ENCODE measurements around the gene PRKCH.
A peak's percentile ranks its signal among the peaks of the same experiment; 100 is the strongest.
"Not testable (repeated sequence)": the region's sequence is repeated elsewhere in the genome, so short reads cannot be mapped to it uniquely, and the experiment has no call there.

Gene PRKCH

DNA sequence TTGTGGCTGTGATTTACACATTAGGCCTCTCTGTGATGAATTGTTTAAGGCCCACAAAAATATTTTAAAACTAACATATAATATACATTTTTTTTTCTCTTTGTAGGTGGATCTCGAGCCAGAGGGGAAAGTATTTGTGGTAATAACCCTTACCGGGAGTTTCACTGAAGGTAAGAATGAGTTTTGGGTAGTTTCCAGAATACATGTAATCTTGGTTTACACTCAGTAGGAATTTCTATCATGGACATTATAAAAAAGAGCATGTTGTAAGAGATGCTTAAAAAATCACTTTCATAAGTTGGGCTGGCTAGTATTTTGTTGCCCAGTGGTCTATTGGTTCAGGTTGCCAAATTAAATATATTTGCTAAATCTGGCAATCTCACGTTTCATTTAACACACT lies 69.7 kb downstream of the PRKCH start:
- DNase-seq (ENCODE audit: low read depth, low spot score), result no peak

DNA sequence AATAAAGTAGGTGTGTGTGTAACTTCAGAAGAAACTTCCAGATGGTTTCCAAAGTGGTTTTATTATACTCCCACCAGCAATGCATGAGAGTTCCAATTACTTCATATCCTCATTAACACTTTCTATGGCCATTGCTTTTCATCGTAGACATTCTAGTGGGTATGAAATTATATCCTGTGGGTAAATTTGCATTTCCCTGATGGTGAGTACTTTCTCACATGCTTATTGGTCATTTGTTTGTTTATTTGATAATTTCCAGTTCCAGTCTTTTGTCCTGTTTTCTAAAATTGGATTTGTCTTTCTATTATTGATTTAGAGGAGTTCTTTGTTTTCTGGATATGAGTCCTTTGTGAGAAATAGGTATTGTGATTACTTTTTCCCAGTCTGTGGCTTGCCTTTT lies 70.9 kb downstream of the PRKCH start:
- DNase-seq (ENCODE audit: low read depth, low spot score), result no peak

- DNase-seq (ENCODE audit: low read depth, low spot score), result no peak
Measured at GRCh38 chr14:61394542-61394941, 73.2 kb downstream of the PRKCH start.

DNA sequence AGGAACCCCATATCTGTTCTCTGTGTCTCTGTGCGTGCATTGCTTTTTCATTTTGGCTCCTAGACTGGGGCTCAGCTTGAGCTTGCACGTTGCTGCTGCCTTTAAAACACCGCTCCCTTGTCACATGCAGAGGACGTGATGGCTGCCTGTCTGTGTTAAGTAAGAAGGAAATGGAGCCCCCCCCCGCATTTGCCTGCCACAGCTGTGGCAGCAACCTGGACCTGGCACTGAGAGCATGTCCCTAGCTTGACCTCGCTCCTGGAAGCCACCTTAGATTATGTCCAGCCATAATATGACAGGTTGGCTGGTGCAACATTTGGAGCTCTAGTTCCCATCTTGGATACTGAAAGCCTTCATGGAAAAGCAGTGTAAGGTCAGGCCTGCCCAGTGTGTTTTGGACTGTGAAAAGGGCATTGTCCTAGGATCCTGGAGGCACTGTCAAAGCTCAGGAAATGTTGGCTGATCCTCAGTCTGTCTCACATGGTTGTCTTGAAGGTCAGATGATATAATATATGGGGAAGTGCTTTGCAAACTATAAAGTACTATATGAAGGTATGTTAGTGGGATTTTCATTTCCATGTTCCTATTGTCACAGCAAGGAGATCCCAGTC lies 73.8 kb downstream of the PRKCH start:
- DNase-seq (ENCODE audit: low read depth, low spot score), result no peak

GRCh38 chr14:61396279-61396678 lies 74.9 kb downstream of the PRKCH start:
- DNase-seq (ENCODE audit: low read depth, low spot score), result no peak

DNA sequence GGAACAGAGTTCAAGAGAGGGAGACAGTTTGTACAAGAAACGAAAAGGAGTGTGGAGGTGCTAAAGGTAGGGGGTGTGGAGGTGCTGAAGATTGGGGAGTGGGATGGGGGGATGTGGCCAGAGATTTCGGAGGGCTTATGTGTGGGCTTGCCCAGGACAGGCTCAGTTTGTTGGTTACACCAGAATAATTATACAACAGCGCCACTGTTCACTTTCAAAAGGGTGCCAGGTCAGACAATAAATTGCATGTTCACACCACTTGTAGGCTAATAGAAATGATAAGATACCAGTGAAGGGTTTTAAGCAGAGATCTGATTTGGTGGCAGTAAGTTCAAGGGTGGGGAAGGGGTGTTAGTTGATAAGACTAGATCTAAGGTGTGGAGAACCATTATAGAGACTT lies 75.3 kb downstream of the PRKCH start:
- no peak for DNase-seq (ENCODE audit: low read depth, low spot score)

DNA sequence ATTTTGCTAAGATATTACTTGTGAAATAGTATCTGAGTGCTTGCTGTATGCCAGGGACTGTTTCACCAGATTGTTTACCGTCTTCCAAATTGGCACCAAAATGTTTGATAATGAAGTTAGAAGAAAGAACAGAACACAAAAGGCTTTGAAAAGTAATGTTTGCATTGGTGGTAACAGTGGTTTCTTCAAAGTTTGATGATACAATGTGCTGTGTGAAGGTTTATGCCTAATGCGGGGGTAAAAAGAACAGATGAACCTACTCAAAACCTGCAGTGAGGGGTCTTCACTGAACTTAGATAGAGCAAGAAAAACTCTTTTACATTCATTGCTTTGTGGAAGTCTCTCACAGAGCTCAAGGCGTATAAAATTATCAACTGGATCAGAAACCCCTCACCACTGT lies 76.2 kb downstream of the PRKCH start:
- no peak for DNase-seq (ENCODE audit: low read depth, low spot score)

DNA sequence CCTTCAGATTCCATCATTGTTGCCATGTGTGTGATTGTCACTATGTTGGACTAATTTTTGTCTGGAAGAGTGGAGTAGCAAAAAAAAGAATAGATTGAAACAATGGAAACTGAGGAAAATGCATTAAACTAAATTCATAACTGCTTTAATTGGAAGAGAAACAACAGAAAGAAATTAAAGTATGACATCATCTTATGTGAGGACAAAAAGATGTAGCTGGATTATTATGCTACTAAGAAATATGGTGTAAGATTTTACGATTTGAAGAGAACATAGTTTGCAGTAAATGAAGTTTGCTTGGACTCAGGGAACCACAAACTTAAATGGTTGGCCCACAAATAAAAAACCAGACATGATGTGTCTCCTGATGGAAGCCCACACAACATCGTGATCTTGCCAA lies 76.8 kb downstream of the PRKCH start:
- no peak for DNase-seq (ENCODE audit: low read depth, low spot score)

- no peak for DNase-seq (ENCODE audit: low read depth, low spot score)
Measured at GRCh38 chr14:61399365-61399764, 78.0 kb downstream of the PRKCH start.

DNA sequence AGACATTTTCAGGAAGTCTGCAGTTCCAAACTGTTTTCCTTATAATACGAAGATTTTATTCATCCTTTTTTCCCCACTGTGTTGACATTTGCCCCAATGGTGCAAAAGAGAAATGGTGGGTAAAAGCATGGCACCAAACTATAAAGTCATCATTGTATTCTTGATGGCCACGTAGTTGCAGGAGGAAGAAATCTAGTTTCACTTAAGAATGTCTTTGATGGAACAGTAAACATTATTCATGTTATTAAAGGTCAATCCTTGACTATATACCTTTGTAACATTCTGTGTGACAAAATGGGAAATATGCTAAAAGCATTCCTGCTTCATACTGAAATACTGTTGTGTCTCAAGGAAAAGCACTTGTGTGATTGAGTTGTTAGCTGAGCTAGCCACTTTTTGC lies 80.1 kb downstream of the PRKCH start:
- no peak for DNase-seq (ENCODE audit: low read depth, low spot score)

GRCh38 chr14:61403411-61403810 lies 82.0 kb downstream of the PRKCH start:
- DNase-seq (ENCODE audit: low read depth, low spot score), result no peak

- no peak for DNase-seq (ENCODE audit: low read depth, low spot score)
Measured at GRCh38 chr14:61404637-61405036, 83.3 kb downstream of the PRKCH start.

DNA sequence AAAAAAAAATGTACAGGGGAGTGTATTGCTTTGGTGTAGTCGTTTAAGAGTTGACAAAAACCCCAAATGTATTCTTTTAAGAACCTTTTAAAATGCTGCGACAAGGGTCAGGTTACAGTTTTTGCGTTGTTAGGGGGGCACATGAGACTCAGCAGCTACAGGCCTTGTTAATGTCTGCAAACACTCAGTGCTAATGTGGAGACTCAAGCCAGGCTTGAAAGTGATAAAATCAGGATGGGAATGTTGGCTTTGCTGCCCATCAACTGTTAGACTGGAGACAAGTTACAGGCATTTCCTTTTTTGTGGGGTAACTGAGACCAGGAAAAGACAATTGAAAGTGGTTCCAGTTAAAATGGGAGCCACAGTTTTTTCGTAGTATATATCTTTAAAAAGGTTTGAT lies 84.8 kb downstream of the PRKCH start:
- no peak for DNase-seq (ENCODE audit: low read depth, low spot score)

DNA sequence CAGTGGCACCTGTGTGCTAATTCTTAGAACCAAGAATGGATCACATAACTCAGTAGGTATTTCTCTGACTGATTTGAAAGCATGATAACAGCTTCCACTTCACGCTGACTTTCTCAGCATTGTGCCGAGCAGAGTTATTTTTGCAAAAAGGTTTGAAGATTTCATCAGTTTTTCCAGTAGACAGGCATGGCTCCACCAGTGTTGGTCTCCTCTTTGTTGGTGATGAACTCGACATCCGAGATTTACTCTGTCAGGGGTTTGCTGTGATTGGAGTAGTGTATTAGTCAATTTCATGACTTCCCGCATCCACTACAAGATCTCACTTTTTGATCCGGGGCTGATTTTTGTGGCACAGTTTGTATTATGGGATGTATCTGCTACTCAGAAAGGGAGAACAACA lies 85.3 kb downstream of the PRKCH start:
- peak; percentile 30 for DNase-seq (ENCODE audit: low read depth, low spot score)

- DNase-seq (ENCODE audit: low read depth, low spot score), result no peak
Measured at GRCh38 chr14:61408498-61408897, 87.1 kb downstream of the PRKCH start.

DNA sequence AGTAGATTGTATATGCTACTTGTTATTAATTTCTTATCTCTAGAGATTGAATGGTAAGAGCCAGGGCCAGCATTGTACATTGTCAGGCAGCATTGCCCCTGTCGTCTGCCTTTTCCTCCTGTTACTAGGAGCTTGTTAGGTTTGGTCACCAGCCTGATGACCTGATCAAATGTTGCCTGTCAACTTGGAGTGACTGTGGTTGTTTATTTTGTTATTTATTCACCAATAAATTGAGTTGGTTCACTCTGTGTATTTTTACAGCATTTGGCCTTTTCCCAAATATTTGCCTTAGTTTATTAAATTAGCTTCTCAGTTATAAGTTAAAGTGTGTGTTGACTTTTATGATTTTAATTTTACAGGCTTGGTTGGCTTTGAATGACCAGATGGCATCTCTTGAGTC lies 88.4 kb downstream of the PRKCH start:
- no peak for DNase-seq (ENCODE audit: low read depth, low spot score)

- DNase-seq (ENCODE audit: low read depth, low spot score), result not testable (repeated sequence)
Measured at GRCh38 chr14:61415934-61416333, 94.6 kb downstream of the PRKCH start.

GRCh38 chr14:61416591-61416990 lies 95.2 kb downstream of the PRKCH start:
- DNase-seq (ENCODE audit: low read depth, low spot score), result no peak

- no peak for DNase-seq (ENCODE audit: low read depth, low spot score)
Measured at GRCh38 chr14:61417141-61417540, 95.8 kb downstream of the PRKCH start.

DNA sequence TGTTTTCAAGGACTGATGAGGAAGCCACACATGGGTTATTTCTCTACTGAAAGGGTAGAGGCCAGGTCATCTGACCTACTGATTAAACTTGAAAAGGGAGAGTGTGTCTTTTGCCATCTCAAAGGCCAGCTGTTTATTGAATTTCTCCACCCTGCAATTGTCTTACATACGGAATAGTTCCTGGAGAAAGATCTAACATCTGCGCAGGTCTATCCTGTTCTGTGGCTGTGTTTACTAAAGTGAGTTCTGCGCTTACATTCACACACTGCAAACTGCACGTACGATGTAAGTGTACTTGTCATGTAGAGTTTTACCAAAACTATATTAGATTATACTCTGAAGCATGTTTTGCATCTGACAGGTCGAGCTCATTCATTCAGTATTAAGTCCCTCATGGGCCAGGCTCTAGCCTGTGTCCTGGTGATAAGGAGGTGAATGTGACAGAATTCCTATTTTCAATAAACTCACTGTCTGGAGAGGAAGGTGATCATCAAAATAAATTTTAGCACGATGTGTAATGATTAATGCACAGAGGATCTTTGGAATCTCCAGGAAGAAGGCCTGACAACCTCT lies 96.6 kb downstream of the PRKCH start:
- no peak for DNase-seq (ENCODE audit: low read depth, low spot score)

DNA sequence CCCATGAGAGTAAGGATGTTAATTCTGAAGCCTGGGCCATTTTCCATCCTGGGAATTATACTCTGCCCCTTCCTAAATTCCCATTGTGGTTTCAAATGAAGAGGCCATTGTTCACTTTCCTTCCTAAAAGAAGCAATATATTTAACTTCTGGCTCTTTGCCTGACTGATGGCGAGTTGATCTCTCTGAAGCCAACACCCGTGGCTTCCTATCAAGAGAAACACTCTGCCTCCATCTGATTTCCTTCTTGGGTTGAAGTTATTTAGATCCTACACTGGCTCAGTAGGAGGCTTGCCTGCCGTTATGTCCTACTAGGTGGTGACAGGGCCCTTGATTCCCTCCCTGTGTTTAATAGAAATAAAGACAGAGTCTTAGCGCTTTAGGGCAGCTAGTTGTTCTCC lies 97.4 kb downstream of the PRKCH start:
- no peak for DNase-seq (ENCODE audit: low read depth, low spot score)

DNA sequence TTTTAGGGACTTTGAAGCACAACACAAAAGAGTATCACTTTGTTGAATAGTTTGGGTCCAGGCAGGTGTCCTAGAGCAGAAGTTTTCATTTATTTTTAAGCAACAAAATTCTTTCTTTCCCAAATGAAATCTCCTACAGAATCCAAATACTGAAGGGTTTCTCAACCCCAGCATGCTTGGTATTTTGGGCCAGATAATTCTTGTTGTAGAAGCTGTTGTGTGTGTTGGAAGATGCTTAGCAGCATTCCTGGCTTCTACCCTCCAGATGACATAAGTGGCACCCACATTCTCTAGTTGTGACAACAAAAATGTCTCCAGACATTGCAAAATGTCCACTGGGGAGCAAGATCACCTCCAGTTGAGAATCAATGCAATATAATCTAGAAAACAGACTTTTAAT lies 97.8 kb downstream of the PRKCH start:
- no peak for DNase-seq (ENCODE audit: low read depth, low spot score)

DNA sequence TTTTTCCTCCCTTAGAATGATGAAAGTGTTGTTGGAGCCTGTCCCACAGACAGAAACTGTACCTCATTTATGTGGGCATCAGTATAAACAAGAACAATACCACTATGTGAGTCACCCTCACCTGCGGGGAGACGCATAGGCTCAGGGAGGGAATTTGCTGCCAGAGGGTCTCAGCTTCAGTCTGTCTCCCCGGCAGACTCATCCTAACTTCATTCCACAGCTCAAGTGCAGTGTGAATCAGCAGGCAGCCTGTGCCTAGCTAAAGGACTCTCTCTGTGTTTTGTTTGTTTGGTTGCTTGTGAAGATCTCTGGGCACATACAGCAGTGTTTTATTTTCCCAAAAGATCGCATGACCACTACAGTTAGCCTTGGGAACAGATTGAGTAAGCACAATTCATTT lies 98.9 kb downstream of the PRKCH start:
- no peak for DNase-seq (ENCODE audit: low read depth, low spot score)
